Breast epithelium (tissue), 3 donors: ENCODE results near the gene CRYBG3.

Experiments used
- CTCF ChIP-seq, 3 donors: fragments of 450-650 bp; IDR thresholded peaks; one replicate each; pipeline ENCODE4 v1.5.1; 2016 to 2017; ENCODE audit warnings: antibody characterized with exemption in 3 of 3, mild to moderate bottlenecking in 3 of 3, moderate library complexity in 3 of 3
- POLR2AphosphoS5 ChIP-seq, 3 donors: sonication (generic); formaldehyde crosslinking; IDR thresholded peaks; one replicate each; pipeline ENCODE4 v1.6.1; 2017; ENCODE audit warnings: antibody characterized with exemption in 3 of 3

- no peak for TF ChIP-seq CTCF (IDR thresholded peaks at IDR 0.05)
- no peak for TF ChIP-seq POLR2AphosphoS5 (IDR thresholded peaks at IDR 0.05)
Observed at GRCh38 chr3:97795951-97796350, 25.9 kb upstream of the CRYBG3 start.
